ENCODE measurements around the gene BTRC. TPM values are rescaled to one million over a fixed set of nuclear protein-coding genes. Genes with fewer than 3 reads are reported as not detected.
"Not testable (repeated sequence)": the region's sequence is repeated elsewhere in the genome, so short reads cannot be mapped to it uniquely, and the experiment has no call there.

Gene BTRC
- total RNA-seq, 1 donor from 2014 or later: 27.5 TPM

- no peak for DNase-seq (ENCODE audit: low spot score)
- Mint-ChIP-seq H3K27ac (ENCODE audit: unreplicated experiment) (no peak overlapping the region), H3K27me3 (ENCODE audit: unreplicated experiment) (no peaks in the 10 kb centered on the region), H3K4me1 (ENCODE audit: unreplicated experiment) (no peaks in the 10 kb centered on the region), H3K36me3 (ENCODE audit: low read depth, unreplicated experiment) (no peaks in the 10 kb centered on the region), H3K9me3 (ENCODE audit: unreplicated experiment) (no peaks in the 10 kb centered on the region), H3K4me3 (ENCODE audit: unreplicated experiment) (no peak overlapping the region)
- no peak for TF ChIP-seq CTCF (IDR thresholded peaks at IDR 0.05; ENCODE audit: unreplicated experiment)
These were observed 51.0 kb downstream of the BTRC start for GRCh38 chr10:101405001-101405400.

- no peaks in the 10 kb centered on the region for H3K27me3 Mint-ChIP-seq (ENCODE audit: unreplicated experiment)
- no peak overlapping the region for H3K27ac Mint-ChIP-seq (ENCODE audit: unreplicated experiment)
- DNase-seq (ENCODE audit: low spot score): no peak
- no peak overlapping the region for H3K4me3 Mint-ChIP-seq (ENCODE audit: unreplicated experiment)
- H3K9me3 Mint-ChIP-seq (ENCODE audit: unreplicated experiment): no peaks in the 10 kb centered on the region
- no peaks in the 10 kb centered on the region for H3K4me1 Mint-ChIP-seq (ENCODE audit: unreplicated experiment)
- no peak for TF ChIP-seq CTCF (IDR thresholded peaks at IDR 0.05; ENCODE audit: unreplicated experiment)
- H3K36me3 Mint-ChIP-seq (ENCODE audit: low read depth, unreplicated experiment): peaks cover 5% of the 10 kb centered on the region
These were observed 57.6 kb downstream of the BTRC start for GRCh38 chr10:101411598-101411997.

DNA sequence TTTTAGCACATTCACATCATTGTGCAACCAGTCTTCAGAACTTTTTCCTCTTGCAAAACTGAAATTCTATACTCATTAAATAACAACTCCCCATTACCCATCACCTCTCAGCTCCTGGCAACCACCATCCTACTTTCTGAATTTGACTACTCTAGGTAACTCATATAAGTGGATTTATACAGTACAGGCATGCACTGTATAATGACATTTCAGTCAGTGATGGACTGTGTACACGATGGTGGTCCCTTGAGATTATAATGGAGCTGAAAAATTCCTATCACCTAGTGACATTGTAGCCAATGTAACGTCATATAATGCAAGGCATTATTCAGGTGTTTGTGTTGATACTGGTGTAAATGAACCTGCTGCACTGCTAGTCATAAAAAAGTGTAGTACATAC is 60.1 kb downstream of the BTRC start:
- peaks cover 5% of the 10 kb centered on the region for H3K36me3 Mint-ChIP-seq (ENCODE audit: low read depth, unreplicated experiment)
- no peaks in the 10 kb centered on the region for H3K9me3 Mint-ChIP-seq (ENCODE audit: unreplicated experiment)
- H3K27me3 Mint-ChIP-seq (ENCODE audit: unreplicated experiment): no peaks in the 10 kb centered on the region
- no peak for DNase-seq (ENCODE audit: low spot score)
- H3K4me3 Mint-ChIP-seq (ENCODE audit: unreplicated experiment): no peak overlapping the region
- TF ChIP-seq CTCF (IDR thresholded peaks at IDR 0.05; ENCODE audit: unreplicated experiment): no peak
- H3K4me1 Mint-ChIP-seq (ENCODE audit: unreplicated experiment): no peaks in the 10 kb centered on the region
- H3K27ac Mint-ChIP-seq (ENCODE audit: unreplicated experiment): no peak overlapping the region

DNA sequence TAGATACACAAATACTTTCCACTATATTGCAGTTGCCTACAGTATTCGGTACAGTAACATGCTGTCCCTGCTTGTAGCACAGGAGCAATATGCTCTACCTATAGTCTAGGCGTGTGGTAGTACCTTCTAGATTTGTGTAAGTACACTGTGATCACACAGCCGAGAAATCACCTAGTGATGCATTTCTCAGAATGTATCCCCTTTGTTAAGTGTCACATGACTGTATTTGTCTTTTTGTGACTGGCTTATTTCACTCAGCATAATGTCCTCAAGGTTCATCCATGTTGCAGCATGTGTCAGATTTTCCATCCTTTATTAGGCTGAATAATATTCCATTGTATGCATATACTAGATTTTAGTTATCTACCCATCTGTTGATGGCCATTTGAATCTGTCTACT is 61.9 kb downstream of the BTRC start:
- H3K36me3 Mint-ChIP-seq (ENCODE audit: low read depth, unreplicated experiment): peaks cover 5% of the 10 kb centered on the region
- no peak overlapping the region for H3K27ac Mint-ChIP-seq (ENCODE audit: unreplicated experiment)
- no peaks in the 10 kb centered on the region for H3K9me3 Mint-ChIP-seq (ENCODE audit: unreplicated experiment)
- TF ChIP-seq CTCF (IDR thresholded peaks at IDR 0.05; ENCODE audit: unreplicated experiment): no peak
- DNase-seq (ENCODE audit: low spot score): no peak
- no peak overlapping the region for H3K4me3 Mint-ChIP-seq (ENCODE audit: unreplicated experiment)
- no peaks in the 10 kb centered on the region for H3K4me1 Mint-ChIP-seq (ENCODE audit: unreplicated experiment)
- peaks cover 2% of the 10 kb centered on the region for H3K27me3 Mint-ChIP-seq (ENCODE audit: unreplicated experiment)

- DNase-seq (ENCODE audit: low spot score); H3K4me1 Mint-ChIP-seq (ENCODE audit: unreplicated experiment); H3K9me3 Mint-ChIP-seq (ENCODE audit: unreplicated experiment); H3K27ac Mint-ChIP-seq (ENCODE audit: unreplicated experiment); H3K4me3 Mint-ChIP-seq (ENCODE audit: unreplicated experiment); H3K27me3 Mint-ChIP-seq (ENCODE audit: unreplicated experiment); H3K36me3 Mint-ChIP-seq (ENCODE audit: low read depth, unreplicated experiment): not testable (repeated sequence)
These were observed 68.0 kb downstream of the BTRC start for GRCh38 chr10:101421967-101422366.

DNA sequence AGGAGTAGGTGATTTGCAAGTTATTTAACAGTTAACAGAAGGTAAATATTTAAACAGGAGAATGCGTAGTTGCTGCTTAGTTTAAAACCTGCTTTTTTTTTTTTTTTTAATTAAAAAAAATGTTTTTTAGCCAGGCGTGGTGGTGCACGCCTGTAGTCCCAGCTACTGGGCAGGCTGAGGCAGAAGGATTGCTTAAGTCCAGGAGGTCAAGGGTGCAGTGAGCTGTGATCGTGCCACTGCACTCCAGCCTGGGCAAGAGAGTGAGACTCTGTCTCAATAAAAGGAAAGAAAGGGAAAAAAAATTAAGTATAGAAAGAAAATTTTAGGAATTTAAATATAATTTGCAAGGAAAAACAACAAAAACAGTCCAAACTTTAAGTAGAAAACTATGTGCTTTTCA is 71.6 kb downstream of the BTRC start:
- H3K27ac Mint-ChIP-seq (ENCODE audit: unreplicated experiment): no peak overlapping the region
- TF ChIP-seq CTCF (IDR thresholded peaks at IDR 0.05; ENCODE audit: unreplicated experiment): no peak
- no peaks in the 10 kb centered on the region for H3K9me3 Mint-ChIP-seq (ENCODE audit: unreplicated experiment)
- H3K4me3 Mint-ChIP-seq (ENCODE audit: unreplicated experiment): no peak overlapping the region
- DNase-seq (ENCODE audit: low spot score): no peak
- peaks cover 2% of the 10 kb centered on the region for H3K4me1 Mint-ChIP-seq (ENCODE audit: unreplicated experiment)
- no peaks in the 10 kb centered on the region for H3K27me3 Mint-ChIP-seq (ENCODE audit: unreplicated experiment)
- H3K36me3 Mint-ChIP-seq (ENCODE audit: low read depth, unreplicated experiment): no peaks in the 10 kb centered on the region
